ENCODE data around the gene ZNF569.
"Not testable (repeated sequence)": the region's sequence is repeated elsewhere in the genome, so short reads cannot be mapped to it uniquely, and the experiment has no call there.

Gene ZNF569

GRCh38 chr19:37466798-37467607 is at the start of gene ZNF569:
TSS of gene ZNF569 (minus strand) at chr19:37467444. CDS start at chr19:37444921, 22,523 bp downstream.
- DNase-seq: peak; percentile 89 to 95

GRCh38 chr19:37513397-37513796 is 46.2 kb upstream of the ZNF569 start:
- no peak for DNase-seq

GRCh38 chr19:37511821-37512220 is 44.6 kb upstream of the ZNF569 start:
- no peak for DNase-seq

GRCh38 chr19:37511186-37511585 is 43.9 kb upstream of the ZNF569 start:
- DNase-seq: no peak

GRCh38 chr19:37507167-37507464 is 39.9 kb upstream of the ZNF569 start:
- DNase-seq: no peak

GRCh38 chr19:37506387-37507166 is 39.3 kb upstream of the ZNF569 start, which contains the start of gene ZNF793:
TSS of gene ZNF793 (plus strand) at chr19:37506939. CDS start at chr19:37523440, 16,501 bp downstream.
- peak; percentile 82 to 92 for DNase-seq

GRCh38 chr19:37505958-37506386 is 38.7 kb upstream of the ZNF569 start:
- DNase-seq: no peak

- no peak for DNase-seq
Measured at GRCh38 chr19:37492213-37492612, 25.0 kb upstream of the ZNF569 start.

- DNase-seq: no peak
Measured at GRCh38 chr19:37484406-37485168, 17.3 kb upstream of the ZNF569 start.

GRCh38 chr19:37472165-37472564 is 4.9 kb upstream of the ZNF569 start:
- no peak for DNase-seq

- no peak for DNase-seq
Measured at GRCh38 chr19:37470216-37470615, 3.0 kb upstream of the ZNF569 start.

- peak; percentile 77 to 89 for DNase-seq
Measured at GRCh38 chr19:37468961-37469777, 1.9 kb upstream of the ZNF569 start, which contains the start of gene ZNF570. TSS of gene ZNF570 (plus strand) at chr19:37469356. CDS start at chr19:37470355, 999 bp downstream.

GRCh38 chr19:37467608-37468090 is 405 bp upstream of the ZNF569 start:
- DNase-seq: no peak

- no peak for DNase-seq
Measured at GRCh38 chr19:37466277-37466797, 907 bp downstream of the ZNF569 start.

GRCh38 chr19:37452500-37453245 is 14.6 kb downstream of the ZNF569 start:
- no peak for DNase-seq

- no peak for DNase-seq
Measured at GRCh38 chr19:37413313-37414084, 53.7 kb downstream of the ZNF569 start.

- no peak for DNase-seq
Measured at GRCh38 chr19:37412700-37413099, 54.5 kb downstream of the ZNF569 start.

- not testable (repeated sequence) for DNase-seq
Measured at GRCh38 chr19:37406140-37406846, 61.0 kb downstream of the ZNF569 start.

GRCh38 chr19:37403403-37403802 is 63.8 kb downstream of the ZNF569 start:
- no peak for DNase-seq

GRCh38 chr19:37401078-37401477 is 66.2 kb downstream of the ZNF569 start:
- no peak for DNase-seq
